ENCODE results near the gene SIGLEC9. TPM values are rescaled to one million over a fixed set of nuclear protein-coding genes. Genes with fewer than 3 reads are reported as not detected.

The SIGLEC9 gene
- total and polyA plus RNA-seq, 2 of the 8 experiments (the other 6 are each of a cell fraction or from before 2014, with no cell fraction given) = not detected

GRCh38 chr19:51093510-51094345 lies 31.0 kb upstream of the SIGLEC9 start:
- POLR2A ChIA-PET (ENCODE audit: partially characterized antibody) = interaction anchor here (1.2 kb wide), 1 partner anchor 72 kb away, joined by 3 read pairs; no protein-coding TSS in a partner anchor
- no peak overlapping the region for H4K91ac ChIP-seq (replicated peaks; ENCODE audit: insufficient read length, low read length)

More at GRCh38 chr19:51093510-51094345, 31.0 kb upstream of the SIGLEC9 start:
- Histone ChIP-seq H3K9me3 (ENCODE audit: insufficient read depth in 2 of 2, low read depth in 1 of 2, low read length in 1 of 2) (no peaks in the 10 kb centered on the region), H4K5ac (ENCODE audit: insufficient read length, low read depth, low read length) (no peak overlapping the region), H3K18ac (ENCODE audit: extremely low read depth, low read length) (no peak overlapping the region), H3K4me1 (replicated peaks in 1 of 4; ENCODE audit: control insufficient read depth in 3 of 4, insufficient read depth in 4 of 4, low read length in 3 of 4) (peaks cover 0 to 6% (median 2%) of the 10 kb centered on the region in 4 experiments; a peak in 5 of 7 replicates), H2BK120ac (replicated peaks; ENCODE audit: low read depth, low read length) (no peak overlapping the region), H3K14ac (ENCODE audit: insufficient read length) (no peak overlapping the region), H2BK15ac (ENCODE audit: low read length) (peak overlapping the region; percentile 81; the same call in 1 of the 2 replicates), H3K79me2 (ENCODE audit: control insufficient read depth in 1 of 2, insufficient read depth in 2 of 2, low read length in 2 of 2) (no peaks in the 10 kb centered on the region), H3K36me3 (ENCODE audit: control insufficient read depth in 2 of 4, insufficient read depth in 4 of 4, low read length in 3 of 4) (no peaks in the 10 kb centered on the region), H4K20me1 (replicated peaks in 1 of 2; ENCODE audit: control insufficient read depth in 1 of 2, insufficient read depth in 2 of 2, low read length in 2 of 2) (peaks cover 0 to 3% of the 10 kb centered on the region in 2 experiments), H3K4me2 (ENCODE audit: insufficient read depth in 1 of 2, low read depth in 2 of 2, low read length in 2 of 2) (no peak overlapping the region), H3K79me1 (ENCODE audit: low read depth, low read length) (no peaks in the 10 kb centered on the region), H3K4ac (replicated peaks; ENCODE audit: insufficient read length, low read depth, low read length) (no peak overlapping the region), H2AK5ac (ENCODE audit: low read depth, low read length) (0 out of 2 replicates have a peak overlapping the region, but pooled peaks have one; percentile 30), H2BK5ac (ENCODE audit: low read depth, low read length) (no peak overlapping the region), H3K23ac (ENCODE audit: insufficient read length) (no peak overlapping the region), H3K9ac (replicated peaks in 1 of 4; ENCODE audit: extremely low read depth in 1 of 4, low read depth in 3 of 4, low read length in 3 of 4) (no peak overlapping the region), H3K23me2 (ENCODE audit: low read depth, low read length) (no peaks in the 10 kb centered on the region), H2BK12ac (ENCODE audit: low read depth, low read length) (no peak overlapping the region), H3K27ac (ENCODE audit: low read depth, low read length) (no peak overlapping the region), H3K56ac (replicated peaks; ENCODE audit: insufficient read length, low read depth, low read length) (no peak overlapping the region), H3K4me3 (ENCODE audit: extremely low read depth in 1 of 4, insufficient read depth in 2 of 4, low read depth in 3 of 4, low read length in 4 of 4) (no peak overlapping the region), H2AFZ (ENCODE audit: low read length) (no peak overlapping the region), H2BK20ac (ENCODE audit: low read length) (no peak overlapping the region), H3K27me3 (replicated peaks in 1 of 4; ENCODE audit: control insufficient read depth in 3 of 4, extremely low read depth in 1 of 4, insufficient read depth in 3 of 4, low read length in 3 of 4) (no peaks in the 10 kb centered on the region; a peak in 1 of 7 replicates), H4K8ac (ENCODE audit: extremely low read depth, insufficient read depth, low read length) (peak overlapping the region; percentile 74; the same call in 1 of the 2 replicates)
- CTCF ChIA-PET (ENCODE audit: partially characterized antibody) = interaction anchor here (0.6 to 8.3 kb wide), 25 partner anchors 8 to 314 kb away, joined by 3 to 269 read pairs (median 6); partner anchors contain the start of genes KLK10, KLK11, KLK13 and KLK4
- DNase-seq (ENCODE audit: low read depth in 1 of 2, low spot score in 2 of 2) = no peak
- WGBS, 2 experiments (ENCODE audit: extremely low coverage in 1 of 2, insufficient coverage in 1 of 2, insufficient read length in 1 of 2, insufficient replicate concordance in 2 of 2, low coverage in 1 of 2, low lambda C conversion rate in 2 of 2, missing lambda C conversion rate in 1 of 2) = 89% methylated on average over 19 of the region's 22 CpGs; no CpG with 5 or more reads in 1 of the 2 experiments
- no peak for TF ChIP-seq HDAC2 (IDR thresholded peaks at IDR 0.05; ENCODE audit: borderline replicate concordance in 1 of 2, low read depth in 2 of 2, low read length in 2 of 2)
- TF ChIP-seq CTCF (IDR thresholded peaks at IDR 0.05; ENCODE audit: control extremely low read depth in 1 of 3, insufficient read depth in 1 of 3, low read depth in 1 of 3, low read length in 3 of 3) = no peak
- TF ChIP-seq RFX5 (IDR thresholded peaks at IDR 0.05; ENCODE audit: borderline replicate concordance, low read depth, low read length) = no peak
- no peak for TF ChIP-seq SIRT6 (IDR thresholded peaks at IDR 0.05; ENCODE audit: low read length)
- no peak for TF ChIP-seq SIN3A (conservative IDR thresholded peaks at IDR 0.05 in 1 of 2, IDR thresholded peaks at IDR 0.05 in 1 of 2; ENCODE audit: low read depth in 1 of 2, low read length in 2 of 2)
- no peak for FAIRE-seq

All from H1 (cell line).